Measurements from ENCODE around the gene ERBB4. TPM values are rescaled to one million over a fixed set of nuclear protein-coding genes. Genes with fewer than 3 reads are reported as not detected.

The ERBB4 gene
- total and polyA plus RNA-seq, 10 of the 15 experiments (the other 5 are each of a cell fraction or from before 2014, with no cell fraction given), result under 0.01 to 0.23 (median 0.01) TPM; not detected in 4

DNA sequence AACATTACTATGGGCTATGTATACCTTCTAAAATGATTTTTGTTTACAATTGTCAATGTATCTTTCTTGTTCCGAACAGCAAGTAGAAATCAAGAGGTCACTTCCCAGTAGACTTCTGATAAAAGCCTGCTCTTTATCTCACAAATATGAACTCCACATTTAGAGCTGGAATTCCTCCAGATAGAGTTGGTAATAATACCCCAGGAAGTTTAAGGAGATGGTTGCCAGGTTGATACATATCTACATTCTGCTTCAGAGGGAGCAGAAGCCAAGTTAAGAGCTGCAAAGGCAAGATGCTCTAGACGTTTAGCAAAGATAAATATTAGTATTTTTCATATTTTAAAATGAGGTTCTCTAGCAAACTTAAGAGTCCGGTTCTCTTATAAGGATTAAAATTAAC lies 267.0 kb downstream of the ERBB4 start (continued):
- TF ChIP-seq SUPT20H (IDR thresholded peaks at IDR 0.05; ENCODE audit: borderline replicate concordance, control insufficient read depth, low read depth, low read length), result no peak
- TF ChIP-seq IRF4 (IDR thresholded peaks at IDR 0.05; ENCODE audit: low read depth, low read length), result no peak
- no peak for TF ChIP-seq SP1 (IDR thresholded peaks at IDR 0.05; ENCODE audit: low read depth, low read length)
- TF ChIP-seq EED (IDR thresholded peaks at IDR 0.05; ENCODE audit: low read depth), result no peak
- no peak for TF ChIP-seq KAT2A (conservative IDR thresholded peaks at IDR 0.05; ENCODE audit: control insufficient read depth, low read depth, low read length)
- no peak for TF ChIP-seq PAX5 (IDR thresholded peaks at IDR 0.05; ENCODE audit: borderline replicate concordance, low read depth, low read length)

DNA sequence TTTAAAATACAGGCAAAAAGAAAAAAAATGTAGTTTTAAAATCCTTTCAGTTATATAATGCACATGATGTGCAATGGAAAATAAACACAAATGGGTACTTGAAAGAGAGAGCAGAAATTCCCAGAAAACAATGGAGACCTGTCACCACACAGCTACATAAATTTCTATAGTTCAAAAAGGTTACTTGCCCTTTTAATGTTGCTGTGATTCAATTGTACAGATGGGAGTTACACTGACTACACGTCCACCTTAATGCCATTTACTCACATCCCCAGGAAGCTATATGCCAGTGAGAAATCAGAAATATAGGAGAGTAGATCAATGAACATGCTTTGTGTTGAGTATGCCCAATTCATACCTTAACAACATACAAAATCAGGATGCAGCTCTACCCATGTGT lies 269.6 kb downstream of the ERBB4 start:
- WGBS (ENCODE audit: insufficient coverage, insufficient replicate concordance, low lambda C conversion rate, missing lambda C conversion rate), result 0% methylated on average over 1 of the region's 1 CpG
- SMC1A ChIA-PET (ENCODE audit: uncharacterized antibody, unreplicated experiment), result no interaction called here
- no peaks in the 10 kb centered on the region for H4K20me1 ChIP-seq (ENCODE audit: control insufficient read depth, insufficient read depth)

More for the DNA sequence above, 269.6 kb downstream of the ERBB4 start:
- ATAC-seq (no peak), FAIRE-seq (no peak), DNase-seq (ENCODE audit: low read depth, low spot score) (no peak)
- BruUV-seq (replicated peaks), result no TSS peak
- no peak overlapping the region for H3K4me3 ChIP-seq
- H3K9me3 ChIP-seq (replicated peaks; ENCODE audit: control insufficient read depth, insufficient read depth, low read length), result no peaks in the 10 kb centered on the region
- ChIA-PET RAD21 (ENCODE audit: unreplicated experiment) (no interaction called here), CTCF (interaction anchor here (0.6 to 1.2 kb wide), 2 partner anchors 20 to 65 kb away, joined by 5 to 6 read pairs; no protein-coding TSS in a partner anchor), POLR2A (no interaction called here)
- in situ Hi-C loops (cut with MboI), result no loop called here
- H2AFZ ChIP-seq (ENCODE audit: control insufficient read depth, low read depth, low read length), result no peak overlapping the region
- TF ChIP-seq PAX5 (IDR thresholded peaks at IDR 0.05; ENCODE audit: borderline replicate concordance, low read depth, low read length) (no peak), POU2F2 (IDR thresholded peaks at IDR 0.05; ENCODE audit: borderline replicate concordance, low read depth, low read length) (no peak), ZNF207 (IDR thresholded peaks at IDR 0.05; ENCODE audit: borderline replicate concordance) (no peak), NFIC (IDR thresholded peaks at IDR 0.05; ENCODE audit: low read depth, low read length) (no peak), RAD21 (IDR thresholded peaks at IDR 0.05; ENCODE audit: insufficient read depth, low read depth, low read length) (no peak), RFX5 (IDR thresholded peaks at IDR 0.05; ENCODE audit: low read depth, low read length) (no peak), CREB1 (IDR thresholded peaks at IDR 0.05; ENCODE audit: low read depth) (no peak), TBL1XR1 (IDR thresholded peaks at IDR 0.05; ENCODE audit: low read depth, low read length) (no peak), SP1 (IDR thresholded peaks at IDR 0.05; ENCODE audit: low read depth, low read length) (no peak), IKZF1 (conservative IDR thresholded peaks at IDR 0.05) (no peak), SRF (IDR thresholded peaks at IDR 0.05; ENCODE audit: low read depth in 2 of 2, low read length in 2 of 2) (no peak), ZNF217 (IDR thresholded peaks at IDR 0.05) (no peak), FOS (IDR thresholded peaks at IDR 0.05; ENCODE audit: borderline replicate concordance, extremely low read depth, insufficient read length) (no peak), GATAD2B (conservative IDR thresholded peaks at IDR 0.05; ENCODE audit: low read depth) (no peak), RCOR1 (conservative IDR thresholded peaks at IDR 0.05; ENCODE audit: low read depth, low read length) (no peak), LARP7 (IDR thresholded peaks at IDR 0.05) (no peak)
- H3K36me3 ChIP-seq (ENCODE audit: control insufficient read depth in 2 of 2, insufficient read depth in 2 of 2, low read length in 1 of 2), result no peaks in the 10 kb centered on the region
- no peaks in the 10 kb centered on the region for H3K79me2 ChIP-seq (ENCODE audit: control insufficient read depth, insufficient read depth, low read length)
- H3K9ac ChIP-seq (ENCODE audit: control insufficient read depth, insufficient read depth, low read length), result no peak overlapping the region
- H3K4me1 ChIP-seq (ENCODE audit: control insufficient read depth, insufficient read depth, low read length), result no peaks in the 10 kb centered on the region
- H3K27ac ChIP-seq (ENCODE audit: control insufficient read depth, insufficient read depth), result no peak overlapping the region
- H3K4me2 ChIP-seq (ENCODE audit: control insufficient read depth, insufficient read depth), result no peak overlapping the region
- H3K27me3 ChIP-seq (replicated peaks in 1 of 2; ENCODE audit: control insufficient read depth in 2 of 2, insufficient read depth in 2 of 2, low read length in 1 of 2), result no peaks in the 10 kb centered on the region
- intact Hi-C loops (cut with micrococcal nuclease; ENCODE audit: unreplicated experiment), result no loop called here
